ENCODE measurements around the gene C15orf40.
"Not testable (repeated sequence)": the region's sequence is repeated elsewhere in the genome, so short reads cannot be mapped to it uniquely, and the experiment has no call there.

The C15orf40 gene

GRCh38 chr15:82951472-82952157 is 59.8 kb downstream of the C15orf40 start:
- DNase-seq (ENCODE audit: low read depth): no peak

- no peak for DNase-seq (ENCODE audit: low read depth)
Measured at GRCh38 chr15:82950746-82951370, 60.6 kb downstream of the C15orf40 start.

- DNase-seq (ENCODE audit: low read depth): no peak
Measured at GRCh38 chr15:82950295-82950694, 61.1 kb downstream of the C15orf40 start.

- DNase-seq (ENCODE audit: low read depth): no peak
Measured at GRCh38 chr15:82946155-82946701, 65.2 kb downstream of the C15orf40 start.

GRCh38 chr15:82945326-82945725 is 66.1 kb downstream of the C15orf40 start:
- DNase-seq (ENCODE audit: low read depth): no peak

GRCh38 chr15:82944821-82945220 is 66.6 kb downstream of the C15orf40 start:
- DNase-seq (ENCODE audit: low read depth): no peak

- no peak for DNase-seq (ENCODE audit: low read depth)
Measured at GRCh38 chr15:82944056-82944455, 67.4 kb downstream of the C15orf40 start.

GRCh38 chr15:82943176-82943575 is 68.3 kb downstream of the C15orf40 start:
- no peak for DNase-seq (ENCODE audit: low read depth)

- DNase-seq (ENCODE audit: low read depth): no peak
Measured at GRCh38 chr15:82942691-82943090, 68.7 kb downstream of the C15orf40 start.

- not testable (repeated sequence) for DNase-seq (ENCODE audit: low read depth)
Measured at GRCh38 chr15:82939678-82940077, 71.8 kb downstream of the C15orf40 start.

All from activated T-helper 1 cell treated with Interleukin-2 at 50 U/mL for 16 hours (primary cell).